ENCODE data around the gene ACP2.
A peak's percentile ranks its signal among the peaks of the same experiment; 100 is the strongest.

Gene ACP2

GRCh38 chr11:47269002-47269828 lies 20.6 kb upstream of the ACP2 start:
- peak; percentile 84 to 85 for DNase-seq (ENCODE audit: low read depth in 2 of 2)

GRCh38 chr11:47268448-47269001 lies 19.9 kb upstream of the ACP2 start:
- no peak for DNase-seq (ENCODE audit: low read depth in 2 of 2)

GRCh38 chr11:47267876-47268275 lies 19.3 kb upstream of the ACP2 start:
- no peak for DNase-seq (ENCODE audit: low read depth in 2 of 2)

GRCh38 chr11:47264521-47264920 lies 15.9 kb upstream of the ACP2 start:
- DNase-seq (ENCODE audit: low read depth in 2 of 2): no peak

- DNase-seq (ENCODE audit: low read depth in 2 of 2): no peak
Measured at GRCh38 chr11:47264119-47264518, 15.5 kb upstream of the ACP2 start.

GRCh38 chr11:47261291-47261800 lies 12.7 kb upstream of the ACP2 start:
- DNase-seq (ENCODE audit: low read depth in 2 of 2): no peak

- no peak for DNase-seq (ENCODE audit: low read depth in 2 of 2)
Measured at GRCh38 chr11:47260366-47260765, 11.8 kb upstream of the ACP2 start.

- no peak for DNase-seq (ENCODE audit: low read depth in 2 of 2)
Measured at GRCh38 chr11:47259232-47259977, 10.8 kb upstream of the ACP2 start.

- DNase-seq (ENCODE audit: low read depth in 2 of 2): no peak
Measured at GRCh38 chr11:47258317-47258902, 9.8 kb upstream of the ACP2 start.

- no peak for DNase-seq (ENCODE audit: low read depth in 2 of 2)
Measured at GRCh38 chr11:47257517-47258316, 9.1 kb upstream of the ACP2 start, which contains the start of gene NR1H3. TSS of gene NR1H3 (plus strand) at chr11:47257996. CDS start at chr11:47259217, 1,221 bp downstream.

- DNase-seq (ENCODE audit: low read depth in 2 of 2): no peak
Measured at GRCh38 chr11:47257177-47257516, 8.5 kb upstream of the ACP2 start.

- DNase-seq (ENCODE audit: low read depth in 2 of 2): no peak
Measured at GRCh38 chr11:47256374-47256773, 7.8 kb upstream of the ACP2 start.

GRCh38 chr11:47254386-47254785 lies 5.8 kb upstream of the ACP2 start:
- DNase-seq (ENCODE audit: low read depth in 2 of 2): no peak

GRCh38 chr11:47253660-47254059 lies 5.0 kb upstream of the ACP2 start:
- DNase-seq (ENCODE audit: low read depth in 2 of 2): no peak

GRCh38 chr11:47251751-47252150 lies 3.1 kb upstream of the ACP2 start:
- no peak for DNase-seq (ENCODE audit: low read depth in 2 of 2)

- no peak for DNase-seq (ENCODE audit: low read depth in 2 of 2)
Measured at GRCh38 chr11:47249378-47249715, 733 bp upstream of the ACP2 start.

GRCh38 chr11:47248304-47248663 lies 330 bp downstream of the ACP2 start:
- no peak for DNase-seq (ENCODE audit: low read depth in 2 of 2)

- no peak for DNase-seq (ENCODE audit: low read depth in 2 of 2)
Measured at GRCh38 chr11:47247502-47247901, 1.1 kb downstream of the ACP2 start.

GRCh38 chr11:47245611-47246357 lies 2.8 kb downstream of the ACP2 start:
- no peak for DNase-seq (ENCODE audit: low read depth in 2 of 2)

GRCh38 chr11:47244448-47245350 lies 3.9 kb downstream of the ACP2 start:
- DNase-seq (ENCODE audit: low read depth in 2 of 2): no peak

All from fibroblast of skin of left quadriceps (primary cell).